Liver (tissue), 9 donors: ENCODE measurements around the gene UNC79. TPM values are rescaled to one million over a fixed set of nuclear protein-coding genes. Genes with fewer than 3 reads are reported as not detected.

Source experiments
- DNase-seq: peaks from one replicate; pipeline ENCODE4 v3.0.0-alpha.2; 2017; ENCODE audit warnings: low spot score
- H3K27ac ChIP-seq, 2 donors: one replicate each; pipeline ENCODE4 v1.7.0; 2013; ENCODE audit warnings: inconsistent platforms in 2 of 2, low read length in 2 of 2, control low read depth in 1 of 2, low read depth in 1 of 2, mild to moderate bottlenecking in 1 of 2
- H3K27me3 ChIP-seq, 4 donors: one replicate each; pipeline versions ENCODE4 v1.6.1 to v1.7.0; 2013; ENCODE audit warnings: low read length in 3 of 4, inconsistent platforms in 1 of 4, mild to moderate bottlenecking in 1 of 4, moderate library complexity in 1 of 4; ENCODE audit not compliant: control insufficient read depth in 4 of 4, insufficient read depth in 4 of 4
- H3K36me3 ChIP-seq, 4 donors: one replicate each; pipeline versions ENCODE4 v1.6.1 to v1.7.0; 2013; ENCODE audit warnings: low read length in 3 of 4, mild to moderate bottlenecking in 3 of 4, low read depth in 1 of 4, moderate library complexity in 1 of 4; ENCODE audit not compliant: control insufficient read depth in 4 of 4, insufficient read depth in 3 of 4
- H3K4me1 ChIP-seq, 4 donors: one replicate each; pipeline versions ENCODE4 v1.6.1 to v1.7.0; 2013; ENCODE audit warnings: low read length in 3 of 4, mild to moderate bottlenecking in 3 of 4, moderate library complexity in 1 of 4; ENCODE audit not compliant: control insufficient read depth in 4 of 4, insufficient read depth in 4 of 4
- H3K4me3 ChIP-seq, 3 donors: one replicate each; pipeline versions ENCODE4 v1.6.1 to v1.7.0; 2013; ENCODE audit warnings: low read length in 3 of 3, control low read depth in 1 of 3, low read depth in 1 of 3, mild to moderate bottlenecking in 1 of 3
- H3K9ac ChIP-seq, 2 donors: one replicate each; pipeline ENCODE4 v1.7.0; 2013; ENCODE audit warnings: low read length in 2 of 2, mild to moderate bottlenecking in 2 of 2, moderate library complexity in 2 of 2, control low read depth in 1 of 2, low read depth in 1 of 2
- H3K9me3 ChIP-seq, 4 donors: one replicate each; pipeline versions ENCODE4 v1.6.1 to v1.7.0; 2013; ENCODE audit warnings: low read length in 3 of 4; ENCODE audit not compliant: control insufficient read depth in 4 of 4
- CTCF ChIP-seq: fragments of 150-350 bp; IDR thresholded peaks from 2 replicates; pipeline ENCODE4 v1.5.1; 2017; ENCODE audit warnings: improper control_type of control experiment, low read depth, low read length; ENCODE audit not compliant: missing input control
- EGR1 ChIP-seq, 2 donors: IDR thresholded peaks; 2 replicates each; pipeline ENCODE4 v1.6.1; 2016 to 2018; ENCODE audit warnings: antibody characterized with exemption in 2 of 2, low read depth in 2 of 2
- FOXA1 ChIP-seq: IDR thresholded peaks from 2 replicates; pipeline ENCODE4 v1.6.1; 2016; ENCODE audit warnings: antibody characterized with exemption
- FOXA2 ChIP-seq: IDR thresholded peaks from 2 replicates; pipeline ENCODE4 v1.6.1; 2016; ENCODE audit warnings: antibody characterized with exemption
- JUND ChIP-seq, 2 donors: IDR thresholded peaks; 2 replicates each; pipeline ENCODE4 v1.6.1; 2016; ENCODE audit warnings: antibody characterized with exemption in 2 of 2
- NR2F2 ChIP-seq: IDR thresholded peaks from 2 replicates; pipeline ENCODE4 v1.6.1; 2016; ENCODE audit warnings: antibody characterized with exemption
- RAD21 ChIP-seq, 2 donors: IDR thresholded peaks; 2 replicates each; pipeline ENCODE4 v1.6.1; 2016; ENCODE audit warnings: antibody characterized with exemption in 2 of 2, mild to moderate bottlenecking in 2 of 2
- SP1 ChIP-seq: IDR thresholded peaks from 2 replicates; pipeline ENCODE4 v1.6.1; 2018; ENCODE audit warnings: antibody characterized with exemption, mild to moderate bottlenecking
- YY1 ChIP-seq: IDR thresholded peaks from 2 replicates; pipeline ENCODE4 v1.6.1; 2016; ENCODE audit warnings: antibody characterized with exemption, mild to moderate bottlenecking
- WGBS: extraction: QIAGEN DNeasy Blood & Tissue Kit; methylation state at CpG from one replicate; pipeline ENCODE4 v1.1.7; 2013; 5-methylcytosine and 5-hydroxymethylcytosine counted together
- polyA plus RNA-seq, 2 donors: library from polyadenylated mRNA; stranded (reverse) in 1 of 2; unstranded in 1 of 2; fragments of 200-250 nt in 1 of 2; fragments of >200 nt in 1 of 2; fragmentation: Nextera tagmentation in 1 of 2; extraction: Ambion mirVana in 1 of 2; gene quantifications; one replicate each; pipeline versions ENCODE4 v1.2.1 to v1.2.3, GENCODE V29; 2013 to 2015
- total RNA-seq, 2 donors: library from RNA; depleted of rRNA; stranded (reverse); fragments of >200 nt; gene quantifications; one replicate each; pipeline ENCODE4 v1.2.3, GENCODE V29; 2014
- TF ChIP-seq, protein P1 (sequence below): IDR thresholded peaks from 2 replicates; pipeline ENCODE4 v1.6.1; 2016; ENCODE audit warnings: antibody characterized with exemption
- TF ChIP-seq, protein P2 (sequence below): IDR thresholded peaks from 2 replicates; pipeline ENCODE4 v1.6.1; 2016; ENCODE audit warnings: antibody characterized with exemption
- donor health status: healthy.
- donor health status: healthy.
- donor health status: healthy.
- donor health status: healthy.
- donor health status: healthy.

UNC79 gene
- total and polyA plus RNA-seq, 4 donors: 0.01 to 0.08 (median 0.05) TPM; not detected in 1

GRCh38 chr14:93606091-93606490, 175.4 kb downstream of the UNC79 start:
- DNase-seq: no peak
- H3K4me3 ChIP-seq: no peak overlapping the region
- no peaks in the 10 kb centered on the region for H3K36me3 ChIP-seq
- H3K27ac ChIP-seq: no peak overlapping the region
- H3K9me3 ChIP-seq: peaks cover 0 to 7% (median 2%) of the 10 kb centered on the region in 4 donors
- H3K27me3 ChIP-seq: no peaks in the 10 kb centered on the region
- TF ChIP-seq YY1 (no peak), JUND (IDR thresholded peaks at IDR 0.05) (no peak)
- TF ChIP-seq, protein P1, sequence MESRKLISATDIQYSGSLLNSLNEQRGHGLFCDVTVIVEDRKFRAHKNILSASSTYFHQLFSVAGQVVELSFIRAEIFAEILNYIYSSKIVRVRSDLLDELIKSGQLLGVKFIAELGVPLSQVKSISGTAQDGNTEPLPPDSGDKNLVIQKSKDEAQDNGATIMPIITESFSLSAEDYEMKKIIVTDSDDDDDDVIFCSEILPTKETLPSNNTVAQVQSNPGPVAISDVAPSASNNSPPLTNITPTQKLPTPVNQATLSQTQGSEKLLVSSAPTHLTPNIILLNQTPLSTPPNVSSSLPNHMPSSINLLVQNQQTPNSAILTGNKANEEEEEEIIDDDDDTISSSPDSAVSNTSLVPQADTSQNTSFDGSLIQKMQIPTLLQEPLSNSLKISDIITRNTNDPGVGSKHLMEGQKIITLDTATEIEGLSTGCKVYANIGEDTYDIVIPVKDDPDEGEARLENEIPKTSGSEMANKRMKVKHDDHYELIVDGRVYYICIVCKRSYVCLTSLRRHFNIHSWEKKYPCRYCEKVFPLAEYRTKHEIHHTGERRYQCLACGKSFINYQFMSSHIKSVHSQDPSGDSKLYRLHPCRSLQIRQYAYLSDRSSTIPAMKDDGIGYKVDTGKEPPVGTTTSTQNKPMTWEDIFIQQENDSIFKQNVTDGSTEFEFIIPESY: no peak
- no peak overlapping the region for H3K9ac ChIP-seq
- H3K4me1 ChIP-seq: peaks cover 0 to under 1% (median 0%) of the 10 kb centered on the region in 4 donors

GRCh38 chr14:93619176-93619793, 188.5 kb downstream of the UNC79 start:
- H3K27ac ChIP-seq: no peak overlapping the region
- H3K9ac ChIP-seq: no peak overlapping the region
- TF ChIP-seq, protein P2, sequence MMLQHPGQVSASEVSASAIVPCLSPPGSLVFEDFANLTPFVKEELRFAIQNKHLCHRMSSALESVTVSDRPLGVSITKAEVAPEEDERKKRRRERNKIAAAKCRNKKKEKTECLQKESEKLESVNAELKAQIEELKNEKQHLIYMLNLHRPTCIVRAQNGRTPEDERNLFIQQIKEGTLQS: no peak
- TF ChIP-seq RAD21 (IDR thresholded peaks at IDR 0.05) (peak; percentile 71 to 75), SP1 (no peak), CTCF (peak; percentile 31), FOXA1 (no peak), YY1 (peak; percentile 53)
- no peak overlapping the region for H3K4me3 ChIP-seq
- peaks cover 0 to 2% (median 0%) of the 10 kb centered on the region in 4 donors for H3K27me3 ChIP-seq
- 47% methylated on average over 7 of the region's 7 CpGs for WGBS
- no peaks in the 10 kb centered on the region for H3K9me3 ChIP-seq
- no peak for DNase-seq
- H3K36me3 ChIP-seq: no peaks in the 10 kb centered on the region
- no peaks in the 10 kb centered on the region for H3K4me1 ChIP-seq

DNA sequence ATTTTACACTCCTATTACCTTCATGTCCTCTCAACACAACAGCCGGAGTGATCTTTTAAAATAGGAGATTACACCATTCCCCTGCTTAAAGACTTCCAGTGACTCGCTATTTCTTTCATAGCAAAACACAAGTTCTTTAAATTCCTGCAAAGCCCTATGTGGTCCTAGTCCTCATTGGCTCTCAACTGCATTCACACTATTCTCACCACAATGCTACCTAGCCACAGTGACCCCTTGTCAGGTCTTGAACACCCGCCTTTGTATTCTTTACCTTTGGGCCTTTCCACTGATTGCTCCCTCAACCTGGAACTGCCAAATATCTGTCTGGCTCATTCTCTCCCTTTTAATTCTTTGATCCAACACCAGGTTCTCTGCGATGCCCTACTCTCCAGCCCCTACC, 197.3 kb downstream of the UNC79 start:
- no peak overlapping the region for H3K4me3 ChIP-seq
- H3K9me3 ChIP-seq: no peaks in the 10 kb centered on the region
- no peak for TF ChIP-seq FOXA2
- TF ChIP-seq NR2F2: no peak
- no peak for TF ChIP-seq CTCF
- no peak for TF ChIP-seq EGR1 (IDR thresholded peaks at IDR 0.05; ENCODE audit: low read depth in 2 of 2)
- no peak for TF ChIP-seq SP1
- H3K9ac ChIP-seq: no peak overlapping the region
- no peak overlapping the region for H3K27ac ChIP-seq
- no peak for DNase-seq
- H3K27me3 ChIP-seq: peaks cover 0 to 7% (median 0%) of the 10 kb centered on the region in 4 donors
- no peaks in the 10 kb centered on the region for H3K4me1 ChIP-seq
- WGBS: 88% methylated on average over 4 of the region's 4 CpGs
- H3K36me3 ChIP-seq: no peaks in the 10 kb centered on the region
